ENCODE data around the gene MTOR. TPM values are rescaled to one million over a fixed set of nuclear protein-coding genes. Genes with fewer than 3 reads are reported as not detected.

Gene MTOR
- total and polyA plus RNA-seq, 2 donors (not counting 3 experiments of a cell fraction or from before 2014, with no cell fraction given): 33.5 to 50.4 TPM

GRCh38 chr1:11126569-11126968 is 135.8 kb downstream of the MTOR start:
- dilution Hi-C loops (cut with MboI; ENCODE audit: extremely low pct_ligation_motif_present, low sequenced_read_pairs) (no loop called here), intact Hi-C loops (cut with micrococcal nuclease) (no loop called here)
- no peak overlapping the region for H2AFZ ChIP-seq (ENCODE audit: low read depth, low read length)
- POLR2A ChIA-PET: no interaction called here
- TF ChIP-seq GATA2 (IDR thresholded peaks at IDR 0.05; ENCODE audit: insufficient read depth, insufficient read length, low read depth, low read length) (no peak), EZH2 (IDR thresholded peaks at IDR 0.05; ENCODE audit: borderline replicate concordance, low read depth, low read length, severe bottlenecking) (no peak), POLR2A (IDR thresholded peaks at IDR 0.05; ENCODE audit: low read depth, low read length) (no peak), JUN (IDR thresholded peaks at IDR 0.05; ENCODE audit: borderline replicate concordance, insufficient read depth, insufficient read length, low read depth) (no peak), MYC (IDR thresholded peaks at IDR 0.05; ENCODE audit: low read depth, low read length) (no peak), FOS (IDR thresholded peaks at IDR 0.05; ENCODE audit: borderline replicate concordance, insufficient read depth, low read length) (no peak), POLR2AphosphoS5 (IDR thresholded peaks at IDR 0.05; ENCODE audit: insufficient read depth, low read depth, low read length) (no peak)
- TF ChIP-seq, protein P1, sequence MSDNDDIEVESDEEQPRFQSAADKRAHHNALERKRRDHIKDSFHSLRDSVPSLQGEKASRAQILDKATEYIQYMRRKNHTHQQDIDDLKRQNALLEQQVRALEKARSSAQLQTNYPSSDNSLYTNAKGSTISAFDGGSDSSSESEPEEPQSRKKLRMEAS (IDR thresholded peaks at IDR 0.05; ENCODE audit: insufficient read depth, insufficient read length): no peak
- TF ChIP-seq, protein P2, sequence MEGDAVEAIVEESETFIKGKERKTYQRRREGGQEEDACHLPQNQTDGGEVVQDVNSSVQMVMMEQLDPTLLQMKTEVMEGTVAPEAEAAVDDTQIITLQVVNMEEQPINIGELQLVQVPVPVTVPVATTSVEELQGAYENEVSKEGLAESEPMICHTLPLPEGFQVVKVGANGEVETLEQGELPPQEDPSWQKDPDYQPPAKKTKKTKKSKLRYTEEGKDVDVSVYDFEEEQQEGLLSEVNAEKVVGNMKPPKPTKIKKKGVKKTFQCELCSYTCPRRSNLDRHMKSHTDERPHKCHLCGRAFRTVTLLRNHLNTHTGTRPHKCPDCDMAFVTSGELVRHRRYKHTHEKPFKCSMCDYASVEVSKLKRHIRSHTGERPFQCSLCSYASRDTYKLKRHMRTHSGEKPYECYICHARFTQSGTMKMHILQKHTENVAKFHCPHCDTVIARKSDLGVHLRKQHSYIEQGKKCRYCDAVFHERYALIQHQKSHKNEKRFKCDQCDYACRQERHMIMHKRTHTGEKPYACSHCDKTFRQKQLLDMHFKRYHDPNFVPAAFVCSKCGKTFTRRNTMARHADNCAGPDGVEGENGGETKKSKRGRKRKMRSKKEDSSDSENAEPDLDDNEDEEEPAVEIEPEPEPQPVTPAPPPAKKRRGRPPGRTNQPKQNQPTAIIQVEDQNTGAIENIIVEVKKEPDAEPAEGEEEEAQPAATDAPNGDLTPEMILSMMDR (IDR thresholded peaks at IDR 0.05; ENCODE audit: extremely low read depth in 1 of 2, insufficient read depth in 1 of 2, low read depth in 1 of 2, low read length in 2 of 2): no peak
- FAIRE-seq: no peak
- H3K27me3 ChIP-seq (ENCODE audit: control insufficient read depth in 2 of 2, insufficient read depth in 2 of 2, low read length in 2 of 2): no peaks in the 10 kb centered on the region
- H3K9me1 ChIP-seq (replicated peaks; ENCODE audit: control insufficient read depth, extremely low read depth, insufficient read depth, low read length): no peaks in the 10 kb centered on the region
- H3K4me1 ChIP-seq (ENCODE audit: control insufficient read depth, extremely low read depth, insufficient read depth, low read length): no peaks in the 10 kb centered on the region
- H4K20me1 ChIP-seq (replicated peaks; ENCODE audit: control insufficient read depth, extremely low read depth, insufficient read depth, low read length): no peaks in the 10 kb centered on the region
- H3K4me2 ChIP-seq (ENCODE audit: insufficient read depth, low read length): no peak overlapping the region
- no peaks in the 10 kb centered on the region for H3K9me3 ChIP-seq (replicated peaks; ENCODE audit: control insufficient read depth, insufficient read depth, low read length)
- DNase-seq (ENCODE audit: low read depth, low spot score): no peak
- CTCF ChIA-PET: no interaction called here
- no TSS peak for BruUV-seq (replicated peaks)
- peaks cover 23 to 61% of the 10 kb centered on the region in 2 experiments for H3K36me3 ChIP-seq (ENCODE audit: control insufficient read depth in 2 of 2, extremely low read depth in 1 of 2, insufficient read depth in 2 of 2, low read length in 2 of 2)
- no peaks in the 10 kb centered on the region for H3K79me2 ChIP-seq (ENCODE audit: control insufficient read depth, insufficient read depth, low read length)
- no peak overlapping the region for H3K27ac ChIP-seq (ENCODE audit: insufficient read depth, low read depth, low read length)
- no peak overlapping the region for H3K9ac ChIP-seq (replicated peaks; ENCODE audit: extremely low read depth, insufficient read depth, low read length)
- H3K4me3 ChIP-seq (replicated peaks in 1 of 3; ENCODE audit: insufficient read depth in 1 of 3, low read depth in 1 of 3, low read length in 3 of 3): no peak overlapping the region

Data from endothelial cell of umbilical vein (primary cell).